ENCODE results near the gene VDR. TPM values are rescaled to one million over a fixed set of nuclear protein-coding genes. Genes with fewer than 3 reads are reported as not detected.

Gene VDR
- total RNA-seq, 1 experiment from 2014 or later = 9.5 TPM

GRCh38 chr12:47818007-47818376 lies 86.8 kb downstream of the VDR start:
- POLR2A ChIA-PET = interaction anchor here (2.2 kb wide), 1 partner anchor 11 kb away, joined by 8 read pairs; no protein-coding TSS in a partner anchor
- intact Hi-C loops (cut with micrococcal nuclease) = no loop called here
- BruUV-seq (replicated peaks) = no TSS peak
- Histone ChIP-seq H3K4me3 (replicated peaks in 1 of 2; ENCODE audit: low read depth in 1 of 2, low read length in 2 of 2) (no peak overlapping the region), H3K79me2 (ENCODE audit: insufficient read depth, low read length) (peaks cover 66% of the 10 kb centered on the region), H3K27me3 (ENCODE audit: insufficient read depth, low read length) (no peaks in the 10 kb centered on the region), H3K36me3 (ENCODE audit: control insufficient read depth in 1 of 2, insufficient read depth in 2 of 2, low read length in 2 of 2) (no peaks in the 10 kb centered on the region), H3K27ac (ENCODE audit: low read depth, low read length) (peak overlapping the region; percentile 98), H3K9me2 (ENCODE audit: insufficient read depth) (no peaks in the 10 kb centered on the region), H2AFZ (ENCODE audit: low read depth, low read length, poor library complexity, severe bottlenecking) (no peak overlapping the region), H3K9me3 (ENCODE audit: control insufficient read depth in 1 of 2, insufficient read depth in 1 of 2, low read depth in 1 of 2, low read length in 2 of 2) (no peaks in the 10 kb centered on the region), H3K4me2 (ENCODE audit: low read length) (peak overlapping the region; percentile 100), H4K20me1 (ENCODE audit: insufficient read depth) (no peaks in the 10 kb centered on the region), H3K4me1 (ENCODE audit: control insufficient read depth in 1 of 2, insufficient read depth in 2 of 2, low read length in 2 of 2) (peaks cover 43 to 85% of the 10 kb centered on the region in 2 experiments), H3K9ac (ENCODE audit: low read length) (no peak overlapping the region)
- DNase-seq (ENCODE audit: low read depth, low spot score) (no peak), ATAC-seq (no peak)
- CTCF ChIA-PET = interaction anchor here (1.1 to 2.9 kb wide), 2 partner anchors 18 to 20 kb away, joined by 3 to 26 read pairs; no protein-coding TSS in a partner anchor
- TF ChIP-seq RAD21 (IDR thresholded peaks at IDR 0.05; ENCODE audit: low read depth) (no peak), CTCF (IDR thresholded peaks at IDR 0.05 in 2 of 3, conservative IDR thresholded peaks at IDR 0.05 in 1 of 3; ENCODE audit: borderline replicate concordance in 1 of 3, insufficient read depth in 1 of 3, low read depth in 2 of 3, low read length in 2 of 3) (peak in 2 of 3 experiments; percentile 3 to 38; a peak in 2 of 6 replicates)
- RAD21 ChIA-PET (ENCODE audit: low non-redundant PET in 1 of 2, low total read pairs in 2 of 2, uncharacterized antibody in 2 of 2, unreplicated experiment in 2 of 2) = no interaction called here

GRCh38 chr12:47817272-47818006 lies 87.4 kb downstream of the VDR start:
- Histone ChIP-seq H3K9me2 (ENCODE audit: insufficient read depth) (no peaks in the 10 kb centered on the region), H4K20me1 (ENCODE audit: insufficient read depth) (no peaks in the 10 kb centered on the region), H3K79me2 (ENCODE audit: insufficient read depth, low read length) (peaks cover 71% of the 10 kb centered on the region), H3K9me3 (ENCODE audit: control insufficient read depth in 1 of 2, insufficient read depth in 1 of 2, low read depth in 1 of 2, low read length in 2 of 2) (no peaks in the 10 kb centered on the region), H2AFZ (ENCODE audit: low read depth, low read length, poor library complexity, severe bottlenecking) (no peak overlapping the region), H3K4me1 (ENCODE audit: control insufficient read depth in 1 of 2, insufficient read depth in 2 of 2, low read length in 2 of 2) (peaks cover 45 to 90% of the 10 kb centered on the region in 2 experiments), H3K27ac (ENCODE audit: low read depth, low read length) (peak overlapping the region; percentile 36), H3K4me2 (ENCODE audit: low read length) (peak overlapping the region; percentile 100), H3K36me3 (ENCODE audit: control insufficient read depth in 1 of 2, insufficient read depth in 2 of 2, low read length in 2 of 2) (no peaks in the 10 kb centered on the region), H3K9ac (ENCODE audit: low read length) (no peak overlapping the region), H3K27me3 (ENCODE audit: insufficient read depth, low read length) (no peaks in the 10 kb centered on the region), H3K4me3 (replicated peaks in 1 of 2; ENCODE audit: low read depth in 1 of 2, low read length in 2 of 2) (no peak overlapping the region)
- ChIA-PET POLR2A (interaction anchor here (2.2 kb wide), 1 partner anchor 12 kb away, joined by 8 read pairs; no protein-coding TSS in a partner anchor), RAD21 (ENCODE audit: low non-redundant PET in 1 of 2, low total read pairs in 2 of 2, uncharacterized antibody in 2 of 2, unreplicated experiment in 2 of 2) (no interaction called here), CTCF (interaction anchor here (1.1 to 2.9 kb wide), 3 partner anchors 11 to 21 kb away, joined by 3 to 26 read pairs (median 7); no protein-coding TSS in a partner anchor)
- ATAC-seq (no peak), DNase-seq (ENCODE audit: low read depth, low spot score) (no peak)
- no peak for TF ChIP-seq REST (IDR thresholded peaks at IDR 0.05; ENCODE audit: low read depth)
- peak in 1 of 3 experiments; percentile 18; a peak in 1 of 6 replicates for TF ChIP-seq CTCF (IDR thresholded peaks at IDR 0.05 in 2 of 3, conservative IDR thresholded peaks at IDR 0.05 in 1 of 3; ENCODE audit: borderline replicate concordance in 1 of 3, insufficient read depth in 1 of 3, low read depth in 2 of 3, low read length in 2 of 3)
- BruUV-seq (replicated peaks) = TSS peak; percentile 47
- intact Hi-C loops (cut with micrococcal nuclease) = no loop called here

Data from HCT116 (cell line).